NCI-H187 treated with DMSO at 0.1 percent for 48 hours (cell line): ENCODE results near the gene NAALADL2.
"Not testable (repeated sequence)": the region's sequence is repeated elsewhere in the genome, so short reads cannot be mapped to it uniquely, and the experiment has no call there.

ENCODE experiments used
- DNase-seq: peaks from one replicate; lab custom pipeline; 2025; lab: John Stamatoyannopoulos, UW

Gene NAALADL2

DNA sequence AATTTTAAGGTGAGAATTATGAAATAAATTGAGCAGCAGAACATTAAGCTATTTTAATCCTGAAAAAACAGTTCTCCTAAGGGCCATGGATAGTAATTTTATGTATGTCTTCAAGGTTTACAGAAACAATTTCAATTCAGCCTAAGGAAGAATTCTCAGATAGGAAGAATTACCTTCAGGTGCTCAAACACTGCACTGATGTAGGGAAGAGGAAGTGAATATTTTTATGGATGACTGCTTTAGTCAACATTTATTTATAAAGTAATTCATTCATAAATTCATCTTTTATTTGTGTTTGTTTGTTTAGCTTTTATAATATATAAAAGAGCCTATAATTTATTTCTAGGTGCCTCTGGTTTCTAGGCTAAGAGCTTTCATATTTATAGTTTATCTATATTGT, 620.7 kb downstream of the NAALADL2 start:
- no peak for DNase-seq

GRCh38 chr3:175484666-175485065, 625.5 kb downstream of the NAALADL2 start:
- no peak for DNase-seq

DNA sequence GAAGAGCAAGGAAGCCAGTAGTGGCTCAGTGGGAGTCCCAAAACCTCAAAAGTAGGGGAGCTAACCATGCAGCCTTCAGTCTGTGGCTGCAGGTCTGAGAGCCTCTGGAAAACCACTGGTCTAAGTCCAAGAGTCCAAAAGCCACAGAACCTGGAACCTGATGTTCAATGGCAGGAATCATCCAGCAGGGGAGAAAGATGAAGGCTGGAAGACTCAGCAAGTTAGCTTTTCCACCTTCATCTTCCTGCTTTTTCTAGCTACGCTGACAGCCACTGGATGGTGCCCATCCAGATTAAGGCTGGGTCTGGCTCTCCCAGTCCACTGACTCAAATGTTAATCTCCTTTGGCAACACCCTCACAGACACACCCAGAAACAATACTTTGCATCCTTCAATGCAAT, 626.3 kb downstream of the NAALADL2 start:
- DNase-seq, result no peak

GRCh38 chr3:175486255-175486654, 627.1 kb downstream of the NAALADL2 start:
- no peak for DNase-seq

DNA sequence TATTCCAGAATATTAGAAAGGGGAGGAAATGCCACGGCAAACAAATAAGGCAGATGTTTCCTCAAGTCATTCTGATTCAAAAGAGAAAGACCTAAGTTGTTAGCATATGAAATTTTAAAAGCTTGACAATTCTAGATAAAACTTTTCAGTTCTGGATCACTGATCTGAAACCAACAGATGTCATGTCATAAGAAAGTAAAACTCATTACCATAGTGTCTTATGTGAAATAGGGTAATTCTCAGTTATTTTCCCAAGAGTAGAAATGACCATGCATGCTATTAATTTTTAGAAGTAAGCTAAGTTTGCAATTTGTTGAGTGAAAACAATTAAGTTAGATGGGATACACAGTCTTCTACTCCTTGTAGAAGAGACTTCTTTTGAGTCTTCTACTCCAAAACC, 630.3 kb downstream of the NAALADL2 start:
- DNase-seq, result no peak

DNA sequence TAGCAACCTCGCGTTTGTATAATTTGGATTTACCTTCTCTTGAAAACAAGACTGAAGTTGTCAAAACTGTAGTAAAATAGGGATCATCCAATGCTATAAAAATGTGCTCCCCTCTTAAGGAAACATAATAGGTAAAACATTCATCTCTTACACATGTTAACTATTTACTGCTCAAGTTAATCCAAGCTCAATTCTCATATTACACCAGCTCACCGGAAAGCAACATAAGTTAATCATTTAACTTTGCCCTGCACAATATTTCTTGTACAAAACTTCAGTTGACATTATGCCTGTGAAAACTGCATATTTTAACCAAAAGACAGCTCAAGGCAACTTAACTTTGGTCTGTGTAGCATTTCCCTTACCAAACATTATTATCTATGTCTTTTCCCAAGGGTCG, 634.2 kb downstream of the NAALADL2 start:
- DNase-seq, result no peak

DNA sequence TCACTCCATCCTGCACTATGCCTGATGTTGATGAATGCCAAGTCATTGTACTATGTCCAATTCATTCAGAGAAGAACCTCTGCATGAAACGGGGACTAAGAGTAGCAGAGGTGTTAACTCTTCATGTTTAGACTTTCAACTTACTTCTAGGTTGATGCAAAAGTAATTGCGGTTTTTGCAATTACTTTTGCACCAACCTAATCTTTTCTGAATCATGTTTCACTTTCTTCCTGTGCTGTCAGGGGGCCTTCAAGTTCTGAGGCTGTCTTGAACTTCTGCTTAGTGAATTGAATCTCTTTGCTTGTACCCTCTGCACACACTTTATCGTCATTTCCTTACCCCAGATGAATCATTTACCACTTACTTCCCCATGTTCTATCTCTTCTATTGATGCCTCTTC, 636.2 kb downstream of the NAALADL2 start:
- no peak for DNase-seq

- no peak for DNase-seq
These were observed 643.0 kb downstream of the NAALADL2 start for GRCh38 chr3:175502155-175502554.

DNA sequence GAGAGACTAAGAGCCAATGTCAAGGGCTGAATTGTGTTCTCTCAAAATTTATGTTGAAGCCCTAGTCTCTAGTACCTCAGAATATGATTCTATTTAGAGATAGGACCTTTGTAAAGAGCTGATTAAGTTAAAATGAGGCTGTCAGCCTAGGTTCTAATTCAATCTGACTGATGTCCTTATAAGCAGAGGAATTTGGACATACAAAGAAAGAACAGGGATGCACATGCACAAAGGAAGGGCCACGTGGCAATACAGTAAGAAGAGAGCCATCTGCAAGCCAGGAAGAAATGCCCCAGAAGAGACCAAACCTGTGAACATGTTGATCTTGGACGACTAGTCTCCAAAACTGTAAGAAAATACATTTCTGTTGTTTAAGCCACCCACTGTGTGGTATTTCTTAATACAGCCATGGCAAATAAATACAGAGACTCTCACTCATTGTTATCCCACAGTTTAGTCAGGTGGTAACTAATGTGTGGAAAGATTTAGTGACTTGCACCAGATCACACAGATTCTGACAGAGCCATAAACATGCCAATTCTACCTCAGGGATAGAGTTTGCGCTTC, 652.2 kb downstream of the NAALADL2 start:
- no peak for DNase-seq

DNA sequence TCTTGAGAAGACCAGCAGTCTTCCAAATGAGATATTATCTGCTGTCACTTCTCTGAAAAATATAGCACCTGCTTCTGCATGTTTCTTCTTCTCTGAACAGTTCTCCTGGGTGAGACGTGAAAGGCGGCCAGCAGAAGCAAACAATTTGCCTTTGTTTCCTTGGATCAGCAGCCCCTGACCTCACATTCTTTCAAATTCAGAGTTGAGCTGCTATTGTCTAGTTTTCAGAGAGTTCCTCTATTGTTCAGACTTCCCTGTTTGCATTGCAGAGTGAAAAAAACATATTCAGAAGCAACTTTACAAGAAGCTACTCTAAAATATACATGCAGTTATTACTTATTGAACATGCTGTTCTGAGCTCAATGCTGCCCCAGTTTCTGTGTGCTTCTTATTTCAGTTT, 653.6 kb downstream of the NAALADL2 start:
- no peak for DNase-seq

GRCh38 chr3:175518459-175518858, 659.3 kb downstream of the NAALADL2 start:
- DNase-seq, result no peak

DNA sequence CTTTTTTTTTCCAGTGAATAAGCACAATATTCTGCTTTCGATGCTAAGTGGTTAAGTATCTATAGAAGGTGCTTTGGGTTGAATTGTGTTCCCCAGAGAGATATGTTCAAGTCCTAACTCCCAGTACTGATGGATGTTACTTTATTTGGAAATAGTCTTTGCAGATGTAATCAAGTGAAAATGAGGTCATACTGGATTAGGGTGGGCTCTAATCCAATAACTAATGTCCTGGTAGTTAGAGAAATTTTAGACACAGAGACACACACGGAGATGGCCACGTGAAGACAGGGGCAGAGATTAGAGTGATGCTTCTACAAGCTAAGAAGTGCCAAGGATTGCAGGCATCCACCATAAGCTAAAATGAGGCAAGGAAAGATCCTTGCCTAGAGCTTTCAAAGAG, 662.3 kb downstream of the NAALADL2 start:
- DNase-seq, result no peak

DNA sequence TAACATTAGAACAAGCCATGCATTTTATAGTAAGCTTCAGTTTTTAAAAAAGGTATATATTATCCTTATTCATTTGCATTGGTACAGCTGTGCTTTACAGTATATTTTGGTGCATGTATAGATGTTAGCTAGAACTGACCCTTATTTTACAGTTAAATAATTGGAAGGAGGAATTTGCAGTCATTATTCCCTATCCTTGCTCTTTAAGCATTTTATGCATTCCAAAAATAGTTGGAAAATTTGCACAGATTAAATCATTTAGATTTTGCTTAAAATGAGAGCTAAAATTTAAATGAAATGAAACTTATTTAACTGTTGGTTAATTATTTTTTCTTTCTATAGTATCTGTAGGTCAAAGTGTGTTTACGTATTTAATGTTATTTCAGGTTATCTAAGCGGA, 667.1 kb downstream of the NAALADL2 start:
- no peak for DNase-seq

DNA sequence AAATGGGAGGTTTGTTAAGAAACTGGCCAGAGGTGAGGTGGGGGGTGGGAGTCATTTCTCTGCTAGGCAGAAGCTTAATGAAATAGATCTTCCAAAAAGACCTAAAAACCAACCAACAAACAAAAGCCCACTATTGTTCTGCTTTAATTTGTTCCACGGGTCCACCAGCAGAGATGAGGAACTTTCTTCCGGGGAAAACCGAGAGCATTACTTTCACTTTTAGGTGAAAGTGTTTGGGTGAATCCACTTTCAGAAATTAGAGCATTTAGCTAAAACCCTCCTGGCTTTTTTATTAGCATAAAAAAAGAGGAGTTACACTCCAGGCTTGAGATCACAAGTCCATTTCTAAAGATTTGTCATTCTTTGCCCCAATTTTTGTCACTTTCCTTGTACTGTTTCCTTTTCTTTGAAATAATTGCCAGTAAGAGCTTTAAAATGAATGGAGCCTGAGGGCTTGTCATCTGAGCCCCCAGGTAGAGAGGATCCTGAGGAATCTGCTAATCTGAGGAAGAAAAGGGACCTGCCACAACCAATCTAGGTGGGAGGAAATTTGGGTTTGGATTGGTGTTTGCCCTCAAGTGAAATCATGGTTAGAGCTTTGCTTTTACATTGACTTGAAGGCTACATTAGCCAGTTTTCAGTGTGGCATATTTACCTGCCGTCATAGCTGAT, 667.6 kb downstream of the NAALADL2 start:
- no peak for DNase-seq

- not testable (repeated sequence) for DNase-seq
These were observed 669.6 kb downstream of the NAALADL2 start for GRCh38 chr3:175528693-175529092.

- no peak for DNase-seq
These were observed 676.2 kb downstream of the NAALADL2 start for GRCh38 chr3:175535351-175535750.

DNA sequence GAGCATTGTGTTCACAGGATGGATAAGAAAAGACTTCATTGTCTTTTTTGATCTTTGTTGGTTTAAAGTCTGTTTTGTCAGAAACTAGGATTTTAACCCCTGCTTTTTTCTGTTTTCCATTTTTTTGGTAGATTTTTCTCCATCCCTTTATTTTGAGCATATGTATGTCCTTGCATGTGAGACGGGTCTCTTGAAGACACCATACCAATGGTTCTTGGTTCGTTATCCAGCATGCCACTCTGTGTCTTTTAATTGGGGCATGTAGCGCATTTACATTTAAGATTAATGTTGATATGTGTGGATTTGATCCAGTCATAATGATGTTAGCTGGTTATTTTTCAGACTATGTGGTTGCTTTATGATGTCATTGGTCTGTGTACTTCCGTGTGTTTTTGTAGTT, 687.0 kb downstream of the NAALADL2 start:
- DNase-seq, result no peak

GRCh38 chr3:175552929-175553328, 693.8 kb downstream of the NAALADL2 start:
- DNase-seq, result no peak

DNA sequence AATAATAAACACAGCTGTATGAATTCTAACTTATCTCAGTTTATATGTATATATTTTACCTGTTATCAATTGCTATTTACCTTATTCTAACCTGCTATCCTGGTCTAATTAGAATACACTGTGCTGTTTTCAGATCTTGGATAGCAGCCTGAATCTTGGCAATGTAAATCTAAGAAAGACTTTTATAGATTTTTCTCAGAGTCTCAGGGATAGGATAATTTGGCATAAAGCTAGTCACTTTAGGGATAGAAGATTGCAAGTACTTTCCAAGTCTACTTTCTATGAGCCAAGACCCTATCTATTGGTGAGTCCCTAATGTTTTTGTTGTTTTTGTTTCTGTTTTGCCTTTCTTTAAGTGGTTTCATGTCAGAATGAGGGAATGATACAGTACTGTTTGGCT, 695.7 kb downstream of the NAALADL2 start:
- no peak for DNase-seq

GRCh38 chr3:175558261-175558660, 699.1 kb downstream of the NAALADL2 start:
- DNase-seq, result no peak

DNA sequence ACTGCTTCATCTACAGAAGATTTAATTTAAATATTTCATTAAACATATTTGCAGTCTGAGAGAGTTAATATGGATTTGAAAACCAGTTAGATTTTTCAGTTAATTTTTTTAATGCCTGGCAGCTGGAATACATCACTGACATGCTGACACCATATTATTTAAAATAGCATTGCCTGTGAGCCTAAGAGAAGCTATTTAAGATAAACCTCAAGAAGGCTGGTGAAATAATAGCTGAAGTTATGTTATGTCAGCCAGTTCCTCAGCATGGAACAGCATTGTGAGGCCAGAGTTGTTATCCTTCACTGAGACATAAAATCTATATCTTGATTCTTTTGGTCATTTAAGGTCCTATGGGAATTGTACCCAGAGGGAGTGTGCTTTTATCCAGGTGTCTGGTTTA, 705.2 kb downstream of the NAALADL2 start:
- no peak for DNase-seq

- DNase-seq, result no peak
These were observed 712.0 kb downstream of the NAALADL2 start for GRCh38 chr3:175571096-175571495.

GRCh38 chr3:175573226-175573625, 714.1 kb downstream of the NAALADL2 start:
- DNase-seq, result no peak

DNA sequence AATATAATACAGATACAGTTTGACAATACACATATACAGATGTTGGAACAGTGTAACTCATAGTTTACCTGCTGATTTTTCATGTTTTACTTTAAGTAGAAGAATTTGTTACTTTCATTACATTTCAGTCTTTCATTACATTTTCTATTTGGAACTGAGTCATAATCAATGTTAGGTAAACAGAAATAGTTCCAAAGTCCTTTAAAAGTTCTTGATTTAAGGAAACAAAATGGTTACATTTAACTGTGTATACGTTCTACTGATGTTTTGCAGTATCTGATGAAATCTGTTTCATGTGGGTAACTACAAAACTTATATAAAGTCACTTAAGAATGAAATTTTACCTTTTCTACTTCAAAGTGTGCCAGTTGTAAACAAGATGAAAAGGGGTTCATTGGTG, 721.2 kb downstream of the NAALADL2 start:
- no peak for DNase-seq
